HG03354 (cell line): ENCODE results near the gene GLRX.
"Not testable (repeated sequence)": the region's sequence is repeated elsewhere in the genome, so short reads cannot be mapped to it uniquely, and the experiment has no call there.

Source experiments
- ATAC-seq: cut with Tn5 transposase; IDR thresholded peaks from one replicate; pipeline ENCODE4 v1.9.1; 2021; ENCODE audit warnings: mild to moderate bottlenecking; ENCODE audit not compliant: unreplicated experiment, poor library complexity, severe bottlenecking

Gene GLRX

GRCh38 chr5:95856501-95856981 lies 34.0 kb upstream of the GLRX start:
- ATAC-seq = no peak

- ATAC-seq = no peak
Observed at GRCh38 chr5:95853490-95853889, 31.0 kb upstream of the GLRX start.

DNA sequence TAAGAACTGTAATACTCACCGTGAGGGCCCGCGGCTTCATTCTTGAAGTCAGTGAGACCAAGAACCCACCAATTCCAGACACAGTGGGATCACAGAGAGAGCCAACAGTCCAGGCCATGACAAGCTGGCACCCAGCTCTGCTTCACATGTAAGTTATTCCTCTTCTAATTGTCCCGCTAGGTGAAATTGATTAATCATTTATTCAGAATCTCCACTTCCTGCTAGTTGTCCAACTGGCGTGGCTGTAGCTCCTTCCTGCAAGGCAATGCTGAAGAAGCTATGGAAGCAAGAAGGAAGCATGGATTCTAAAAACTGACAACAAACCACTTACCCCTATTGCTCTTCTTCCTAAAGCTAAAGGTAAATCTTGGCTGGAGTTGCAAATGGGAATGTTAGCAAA lies 30.0 kb upstream of the GLRX start:
- ATAC-seq = no peak

DNA sequence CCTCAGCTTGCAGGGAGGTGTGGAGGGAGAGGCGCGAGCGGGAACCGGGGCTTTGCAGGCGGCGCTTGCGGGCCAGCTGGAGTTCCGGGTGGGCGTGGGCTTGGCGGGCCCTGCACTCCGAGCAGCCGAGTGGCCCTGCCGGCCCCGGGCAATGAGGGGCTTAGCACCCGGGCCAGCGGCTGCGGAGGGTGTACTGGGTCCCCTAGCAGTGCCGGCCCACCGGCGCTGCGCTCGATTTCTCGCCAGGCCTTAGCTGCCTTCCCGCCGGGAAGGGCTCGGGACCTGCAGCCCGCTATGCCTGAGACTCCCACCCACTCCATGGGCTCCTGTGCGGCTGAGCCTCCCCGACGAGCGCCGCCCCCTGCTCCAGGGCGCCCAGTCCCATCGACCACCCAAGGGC lies 28.6 kb upstream of the GLRX start:
- not testable (repeated sequence) for ATAC-seq

DNA sequence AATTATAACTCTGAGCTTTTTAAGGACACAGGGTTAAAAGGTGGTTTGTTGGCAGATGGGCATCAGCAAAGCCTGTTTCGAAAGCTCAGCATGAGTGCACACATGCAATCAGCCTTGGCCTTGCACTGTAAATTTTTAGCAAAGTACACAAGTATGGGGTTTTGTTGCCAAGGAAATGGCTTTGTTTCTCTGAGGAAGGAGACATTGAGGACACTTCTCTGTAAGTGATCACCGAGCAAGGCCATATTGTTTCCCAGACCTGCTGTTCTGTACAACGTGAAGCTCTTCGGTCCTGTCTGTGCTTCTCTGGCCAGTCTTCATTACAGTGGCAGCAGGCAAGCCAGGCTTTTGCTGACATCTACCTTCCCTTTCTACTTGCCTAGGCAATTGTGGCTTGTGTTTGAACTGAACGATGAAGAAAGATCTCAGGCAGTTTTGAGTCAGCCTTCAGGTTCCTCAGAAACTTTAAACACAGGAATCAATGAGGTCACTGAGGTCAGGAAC lies 27.9 kb upstream of the GLRX start:
- no peak for ATAC-seq

DNA sequence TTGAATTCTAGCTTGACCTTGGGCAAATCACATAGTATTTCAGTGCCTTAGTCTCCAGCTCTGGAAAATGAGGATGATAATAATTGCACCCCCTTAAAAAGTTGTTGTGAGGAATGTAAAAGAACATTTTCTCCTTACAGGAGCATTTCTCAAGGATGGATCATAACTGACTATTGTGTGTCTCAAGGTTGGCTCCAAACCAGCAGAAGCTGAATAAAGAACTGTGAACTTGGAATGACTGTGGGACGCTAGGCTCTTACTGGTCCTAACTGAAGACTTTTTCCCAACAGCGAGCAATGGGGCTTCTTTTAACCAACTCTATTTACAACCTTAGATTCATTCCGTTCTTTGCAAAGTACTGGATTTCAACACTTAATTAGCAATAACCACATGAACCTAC lies 26.2 kb upstream of the GLRX start:
- no peak for ATAC-seq

GRCh38 chr5:95847261-95847592 lies 24.7 kb upstream of the GLRX start:
- no peak for ATAC-seq

DNA sequence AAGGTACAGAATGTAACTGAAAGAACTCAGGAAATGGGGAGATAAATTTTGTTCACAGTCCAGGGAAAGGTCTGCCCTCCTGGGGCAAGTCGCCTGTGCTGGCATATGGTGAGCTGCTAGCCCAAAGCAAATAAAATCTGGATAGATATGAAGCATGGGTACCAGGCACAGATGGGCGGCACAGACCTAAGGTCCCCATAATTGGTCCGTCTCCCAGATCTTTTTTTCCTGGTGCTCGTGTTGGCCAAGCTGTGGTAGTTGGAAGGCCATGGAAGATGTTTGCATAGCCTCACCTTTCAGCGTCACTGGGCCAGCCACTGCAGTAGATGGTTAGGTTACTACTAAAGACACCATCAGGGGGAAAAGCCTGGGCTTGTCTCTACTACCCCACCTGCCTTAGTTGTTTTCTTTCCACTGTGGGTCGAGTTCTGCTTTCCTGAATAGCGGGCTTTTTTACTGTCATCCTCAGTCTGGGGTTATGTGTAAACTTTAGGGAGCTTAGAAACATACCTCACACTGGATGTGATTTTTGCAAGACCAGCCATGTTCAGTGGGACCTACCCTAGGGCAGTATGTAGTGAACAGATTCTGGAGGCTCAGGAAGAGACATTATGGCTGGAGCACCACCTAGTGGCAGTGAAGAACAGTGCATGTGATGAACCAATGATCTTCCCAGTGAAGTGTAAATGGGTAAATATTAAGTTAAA lies 24.2 kb upstream of the GLRX start:
- ATAC-seq = peak; percentile 70

DNA sequence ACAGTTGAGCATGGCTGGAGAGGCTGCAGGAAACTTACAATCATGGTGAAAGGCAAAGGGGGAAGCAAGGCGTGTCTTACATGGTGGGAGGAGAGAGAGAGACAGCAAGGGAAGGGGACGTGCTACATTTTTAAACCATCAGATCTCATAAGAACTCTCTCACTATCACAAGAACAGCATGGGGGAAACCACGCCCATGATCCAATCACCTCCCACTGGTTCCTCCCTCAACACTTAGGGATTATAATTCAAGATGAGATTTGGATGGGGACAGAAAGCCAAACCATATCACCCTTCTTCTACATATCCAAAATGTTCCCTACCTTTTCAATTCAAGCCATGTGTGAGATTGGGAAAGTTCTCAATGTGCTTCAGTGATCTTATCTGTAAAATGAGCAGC lies 22.9 kb upstream of the GLRX start:
- ATAC-seq = no peak

- ATAC-seq = no peak
Observed at GRCh38 chr5:95843733-95844223, 21.3 kb upstream of the GLRX start.

DNA sequence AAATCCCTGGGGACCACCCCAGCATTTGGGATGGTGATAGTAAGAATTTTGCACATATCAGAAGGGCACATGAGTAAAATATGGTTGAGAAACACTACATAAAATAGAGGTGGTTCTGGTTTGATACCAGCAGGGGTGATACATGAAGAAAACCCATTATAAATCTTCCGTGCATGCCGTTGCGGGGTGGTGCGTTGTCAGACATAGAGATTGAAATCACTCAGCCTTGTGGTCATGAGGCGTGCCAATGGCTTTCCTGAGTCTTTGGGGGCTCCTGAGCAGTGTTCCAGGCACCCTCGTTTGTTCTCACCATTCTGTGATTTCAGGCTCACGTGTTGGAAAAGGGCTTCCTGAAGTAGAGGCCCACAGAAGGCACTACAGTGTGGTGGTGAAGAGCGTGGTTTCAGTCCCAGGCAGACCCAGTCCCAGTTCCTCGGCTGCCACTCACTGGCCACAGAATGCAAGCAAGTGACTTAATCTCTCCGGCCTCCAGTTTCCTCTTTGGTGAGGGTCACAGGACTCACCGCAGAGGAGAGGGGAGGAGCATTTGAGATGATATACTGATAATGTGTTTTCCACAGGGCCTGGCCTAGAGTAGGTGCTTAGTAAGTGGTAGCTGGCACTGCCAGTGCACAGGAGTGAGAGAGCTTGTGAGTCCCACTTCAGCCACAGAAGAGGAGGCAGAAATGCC lies 20.5 kb upstream of the GLRX start:
- ATAC-seq = peak; percentile 91

GRCh38 chr5:95841914-95842812 lies 19.6 kb upstream of the GLRX start:
- no peak for ATAC-seq

DNA sequence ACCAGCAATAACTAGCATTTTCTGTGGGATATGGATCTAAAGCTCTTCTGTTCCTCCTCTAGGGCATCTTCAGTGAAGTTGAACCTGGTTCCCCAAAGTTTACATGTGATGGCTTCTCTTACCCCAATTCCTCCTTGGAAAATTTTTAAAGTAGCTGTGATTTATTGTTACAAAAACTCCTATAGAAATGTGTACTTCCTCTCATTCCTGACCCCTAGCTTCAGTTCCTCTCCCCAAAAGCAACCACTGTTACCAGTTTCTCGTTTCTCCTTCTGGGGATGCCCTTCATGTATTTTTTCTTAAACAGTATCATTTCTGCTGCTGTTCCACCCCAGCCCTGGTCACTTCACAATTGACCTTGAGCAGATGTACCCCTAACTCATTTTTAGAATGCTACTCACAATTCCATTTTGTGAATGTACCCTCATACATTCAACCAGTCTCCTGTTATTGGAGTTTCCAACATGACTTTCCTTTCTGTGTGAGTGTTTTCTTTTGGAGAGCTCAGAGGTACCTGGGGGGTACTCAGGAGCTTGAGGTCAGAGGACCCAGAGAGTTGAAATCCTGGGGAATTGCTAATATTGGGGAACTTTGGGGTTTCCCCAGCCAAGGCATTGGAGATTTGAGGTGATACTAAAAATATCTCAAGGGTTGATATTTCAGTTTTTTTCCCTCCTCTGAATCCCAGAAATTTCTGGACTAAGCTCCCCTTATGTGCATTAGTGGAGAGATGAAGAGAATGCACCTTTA lies 18.6 kb upstream of the GLRX start:
- ATAC-seq = no peak

GRCh38 chr5:95839658-95840057 lies 17.1 kb upstream of the GLRX start:
- no peak for ATAC-seq

GRCh38 chr5:95838556-95838955 lies 16.0 kb upstream of the GLRX start:
- ATAC-seq = no peak

DNA sequence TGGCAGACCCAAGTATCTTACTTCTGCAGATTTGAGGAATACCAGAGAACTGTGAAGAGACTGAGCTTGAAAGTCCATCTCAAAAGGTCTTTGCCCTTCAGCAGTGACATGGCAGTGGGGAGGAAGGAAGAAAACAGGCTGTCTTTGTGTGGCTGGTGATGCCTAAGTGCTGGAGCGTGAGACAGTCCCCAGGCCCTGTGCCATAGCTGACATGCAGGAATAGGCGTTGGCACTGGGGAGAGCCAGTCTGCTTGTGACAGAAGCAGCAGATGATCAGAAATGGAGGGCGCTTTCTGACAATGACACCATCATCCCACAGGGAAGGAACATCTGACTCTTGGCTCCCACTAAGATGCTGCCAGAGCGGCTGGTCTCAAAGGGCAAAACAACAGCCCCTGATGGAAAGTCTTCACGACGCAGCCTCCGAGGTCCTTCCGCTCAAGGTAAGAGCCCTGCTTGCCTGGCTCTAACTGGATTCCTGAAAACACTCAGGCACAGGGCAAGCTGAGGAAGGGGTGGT lies 15.5 kb upstream of the GLRX start:
- ATAC-seq = no peak

- ATAC-seq = no peak
Observed at GRCh38 chr5:95837492-95837891, 15.0 kb upstream of the GLRX start.

DNA sequence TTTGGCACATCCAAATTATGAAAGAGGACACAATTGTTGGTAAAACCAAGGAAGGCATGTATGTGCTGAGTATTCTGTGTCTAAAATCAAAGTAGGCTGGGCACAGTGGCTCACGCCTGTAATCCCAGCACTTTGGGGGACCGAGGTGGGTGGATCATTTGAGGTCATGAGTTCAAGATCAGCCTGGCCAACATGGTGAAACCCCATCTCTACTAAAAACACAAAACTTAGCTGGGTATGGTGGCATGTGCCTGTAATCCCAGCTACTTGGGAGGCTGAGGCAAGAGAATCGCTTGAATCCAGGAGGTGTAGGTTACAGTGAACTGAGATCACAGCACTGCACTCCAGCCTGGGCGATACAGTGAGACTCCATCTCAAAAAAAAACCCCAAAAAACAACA lies 14.4 kb upstream of the GLRX start:
- not testable (repeated sequence) for ATAC-seq

DNA sequence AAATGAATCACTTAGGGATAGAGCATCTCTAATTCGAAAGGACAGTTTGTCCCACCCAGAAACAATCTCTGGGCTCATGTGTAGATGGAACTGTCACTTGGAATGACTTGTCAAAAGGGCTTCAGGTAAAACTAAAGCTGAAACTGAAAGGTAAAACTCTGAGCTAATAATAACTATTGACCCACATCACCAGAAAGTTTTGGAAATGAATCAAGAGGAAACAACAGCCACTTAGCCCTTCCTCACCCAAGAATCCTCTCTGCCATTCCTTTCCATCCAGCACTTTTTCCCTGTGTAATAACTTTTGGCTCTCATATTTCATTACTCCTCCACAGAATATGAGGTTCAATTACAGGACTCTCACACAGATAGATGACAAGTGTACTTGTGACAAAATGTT lies 14.0 kb upstream of the GLRX start:
- peak; percentile 24 for ATAC-seq
